SKM-1 (cell line): Measurements from ENCODE around the gene CSF1R.
A peak's percentile ranks its signal among the peaks of the same experiment; 100 is the strongest.

Experiments used
- DNase-seq: peaks from one replicate; lab custom pipeline; 2025; ENCODE audit not compliant: unreplicated experiment; lab: John Stamatoyannopoulos, UW

CSF1R gene

DNA sequence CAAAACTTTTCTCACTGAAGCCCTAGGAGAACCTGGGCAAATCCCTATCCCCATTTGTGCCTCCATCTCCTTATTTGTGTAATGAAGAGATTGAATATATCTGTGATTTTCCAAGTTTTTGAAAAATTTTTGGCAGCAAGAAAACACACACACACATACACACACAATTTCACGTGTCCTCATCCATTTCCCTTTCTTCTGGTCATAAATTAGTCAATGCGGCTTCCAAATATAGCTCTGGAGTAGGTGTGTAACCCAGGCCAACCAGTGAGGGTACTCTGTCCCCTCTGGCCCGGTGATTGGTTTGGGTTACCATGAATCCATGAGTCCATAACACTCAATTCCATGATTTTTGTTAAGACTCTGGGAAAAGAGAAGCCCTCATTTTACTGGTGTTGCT is 12.7 kb downstream of the CSF1R start:
- DNase-seq = no peak

DNA sequence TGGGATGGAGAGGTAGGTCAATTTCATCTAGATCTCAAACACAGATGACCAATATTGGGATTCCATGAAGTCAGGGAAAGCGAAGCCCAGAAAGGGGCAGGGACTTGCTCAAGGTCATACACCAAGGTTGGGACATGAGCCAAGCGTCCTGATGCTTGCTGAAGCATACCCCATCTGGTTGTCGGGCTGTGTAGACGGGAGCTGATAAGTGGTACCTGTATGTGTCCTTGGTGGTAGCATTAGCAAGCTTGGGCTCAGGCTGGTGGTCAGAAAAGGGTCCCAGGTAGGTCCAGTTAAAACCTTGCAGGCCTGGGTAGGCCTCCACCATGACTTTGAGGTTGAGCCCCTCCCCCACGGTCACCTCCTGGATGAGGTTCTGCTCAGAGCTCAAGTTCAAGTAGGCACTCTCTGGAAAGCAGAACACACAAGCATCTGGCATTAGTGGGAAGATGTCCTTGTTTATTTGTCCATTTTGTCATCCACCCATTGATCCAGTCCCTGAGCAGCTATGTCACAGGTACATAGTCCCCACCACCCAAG is 13.2 kb downstream of the CSF1R start:
- DNase-seq = no peak

DNA sequence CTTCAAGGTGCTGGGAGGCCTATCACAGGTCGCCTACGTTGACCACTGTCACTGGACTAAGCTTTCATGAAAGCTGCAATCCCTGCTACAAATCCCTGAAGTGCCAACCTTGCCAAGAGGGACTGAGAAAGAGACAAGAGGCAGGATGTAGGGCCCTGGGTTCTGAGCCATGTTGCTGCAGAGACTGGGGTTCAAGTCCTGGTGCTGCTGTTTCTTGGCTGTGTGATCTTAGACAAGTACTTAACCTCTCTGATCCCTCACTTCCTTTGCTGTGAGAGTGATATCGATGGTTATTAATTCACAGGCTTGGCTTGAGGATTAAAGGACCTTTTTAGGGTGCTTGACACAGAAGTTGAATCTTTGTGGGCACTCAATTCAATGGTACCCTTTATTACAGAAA is 15.5 kb downstream of the CSF1R start:
- DNase-seq = no peak

DNA sequence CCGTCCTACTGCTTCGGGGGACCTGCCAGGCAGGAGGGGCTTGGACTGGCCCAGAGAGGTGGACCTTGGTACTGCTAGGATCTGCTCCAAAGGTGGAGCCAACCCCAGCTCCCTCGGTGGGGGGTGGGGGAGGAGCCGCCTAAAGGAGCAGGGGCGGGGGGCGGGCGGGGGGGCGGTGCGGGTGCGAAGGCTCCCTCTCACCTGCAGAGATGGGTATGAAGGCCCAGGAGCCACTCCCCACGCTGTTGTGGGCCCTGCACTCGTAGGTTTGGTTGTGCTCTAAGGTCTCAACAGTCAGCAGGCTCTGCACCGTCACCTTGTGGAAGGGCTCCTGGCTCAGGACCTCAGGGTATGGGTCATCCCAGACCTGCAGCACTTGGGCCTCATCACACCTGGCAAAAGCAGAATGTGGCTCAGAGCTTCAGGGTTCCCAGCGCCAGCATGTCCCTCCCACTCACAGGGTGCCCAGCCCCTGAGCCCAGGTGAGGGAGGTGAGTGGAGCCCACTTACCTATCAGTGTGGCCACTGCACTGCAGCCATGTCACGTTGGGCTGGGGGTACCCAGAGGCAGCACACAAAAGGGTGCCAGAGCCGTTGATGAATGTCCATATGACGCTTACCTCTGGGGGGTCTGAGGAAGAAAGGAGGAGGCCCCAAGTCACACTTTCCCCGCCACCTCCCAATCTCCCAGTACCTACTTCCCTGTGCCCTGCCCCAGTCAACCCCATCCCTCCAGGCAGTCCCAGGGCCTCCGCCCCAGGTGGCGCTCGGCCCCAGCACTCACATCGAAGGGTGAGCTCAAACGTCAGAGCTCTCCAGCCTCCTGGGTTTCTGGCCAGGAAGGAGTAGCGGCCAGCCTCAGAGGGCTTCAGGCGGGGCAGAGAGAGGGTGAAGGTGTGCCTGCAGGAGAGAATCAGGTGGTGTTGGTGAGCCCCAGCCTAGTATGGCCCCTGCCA is 16.4 kb downstream of the CSF1R start:
- DNase-seq = no peak

DNA sequence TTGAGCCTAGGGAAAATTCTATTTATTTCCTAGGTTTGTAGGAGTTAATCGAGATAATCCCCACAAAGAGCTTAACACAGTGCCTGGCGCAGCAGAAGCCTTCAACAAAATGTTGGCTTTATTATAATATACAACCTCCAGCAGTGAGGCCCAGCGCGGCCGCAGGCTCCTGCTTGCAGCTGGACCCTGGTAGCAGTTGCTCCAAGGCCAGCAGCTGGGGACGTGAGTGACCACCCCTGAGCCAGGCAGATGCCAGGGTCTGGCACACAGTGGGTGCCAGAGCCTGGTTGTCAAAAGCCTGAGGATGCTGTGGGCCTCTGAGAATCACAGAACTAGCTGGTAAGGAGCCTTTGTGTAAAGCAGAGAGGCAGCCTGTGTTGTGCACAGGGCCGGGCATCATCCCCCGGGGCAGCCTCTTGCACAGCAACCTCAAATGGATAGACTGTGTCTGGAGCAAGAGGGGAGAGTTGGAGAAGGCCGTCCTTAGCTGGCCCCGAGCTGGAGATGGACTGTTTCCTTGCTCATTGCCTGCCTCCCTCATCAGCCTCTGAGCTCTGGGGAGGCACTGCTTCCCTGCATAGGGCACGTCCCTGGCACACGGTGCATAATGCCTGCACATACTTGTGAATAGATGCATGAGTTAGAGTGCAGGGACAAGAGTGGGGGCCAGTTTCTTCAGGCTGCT is 17.3 kb downstream of the CSF1R start:
- no peak for DNase-seq

DNA sequence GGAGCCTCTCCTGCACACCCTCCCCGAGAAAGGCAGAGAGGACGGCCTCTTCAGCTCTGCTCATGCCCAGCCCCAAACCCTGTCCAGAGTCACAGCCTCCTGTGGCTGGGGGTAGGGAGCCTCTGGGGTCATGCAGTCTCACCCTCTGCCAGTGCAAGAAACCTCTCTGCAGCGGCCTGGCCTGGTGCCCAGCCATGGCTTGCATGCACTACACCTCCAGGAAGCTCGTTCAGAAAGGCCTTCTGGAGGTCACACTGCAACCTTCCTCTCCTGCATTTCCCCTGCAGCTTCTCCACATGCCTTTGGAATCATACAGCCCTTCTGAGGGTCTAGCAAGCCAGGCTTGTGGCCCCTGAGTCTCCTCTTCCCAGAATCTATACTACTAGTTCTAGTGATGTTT is 17.9 kb downstream of the CSF1R start:
- DNase-seq = no peak

DNA sequence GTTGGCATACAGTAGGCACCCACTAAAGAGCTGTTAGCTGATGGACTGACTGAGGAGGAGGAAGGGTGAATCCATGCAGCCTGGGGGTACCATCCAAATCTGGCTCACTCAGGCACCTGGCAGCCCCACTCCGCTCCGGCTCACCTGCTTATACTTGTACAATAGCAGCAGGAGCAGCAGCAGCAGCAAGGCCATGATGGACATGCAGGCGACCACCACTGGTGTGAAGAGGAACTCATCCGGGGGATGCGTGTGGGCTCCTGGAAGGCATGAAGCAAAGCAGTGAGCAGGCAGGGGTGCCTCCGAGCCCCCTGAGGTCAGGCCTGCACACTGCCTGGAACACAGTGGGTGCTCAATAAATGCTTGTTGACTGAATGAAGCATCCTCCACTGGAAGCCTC is 18.3 kb downstream of the CSF1R start:
- no peak for DNase-seq

DNA sequence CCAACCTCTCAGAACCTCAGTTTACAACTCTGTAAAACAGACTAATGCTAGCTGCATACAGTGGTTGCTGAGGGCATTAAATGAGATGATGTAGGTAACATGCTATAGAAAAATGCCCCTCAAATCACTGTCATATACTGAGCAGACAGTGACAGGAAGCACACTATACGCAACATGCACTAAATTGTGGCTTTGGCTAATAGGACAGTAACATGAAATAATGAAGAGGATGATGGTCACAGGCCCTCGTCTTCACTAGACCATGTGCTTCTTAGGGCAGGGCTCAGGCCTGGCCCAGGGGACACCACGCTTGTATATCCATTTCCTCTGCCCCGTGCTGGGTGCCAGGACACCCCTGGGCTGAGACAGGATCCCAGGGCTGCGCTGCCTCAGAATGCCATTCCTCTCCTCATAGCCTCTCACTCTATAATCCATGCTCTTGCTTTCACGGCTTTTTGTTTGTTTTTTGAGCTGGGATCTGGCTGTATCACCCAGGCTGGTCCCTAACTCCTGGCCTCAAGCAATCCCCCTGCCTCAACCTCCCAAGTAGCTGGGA is 18.9 kb downstream of the CSF1R start:
- no peak for DNase-seq

DNA sequence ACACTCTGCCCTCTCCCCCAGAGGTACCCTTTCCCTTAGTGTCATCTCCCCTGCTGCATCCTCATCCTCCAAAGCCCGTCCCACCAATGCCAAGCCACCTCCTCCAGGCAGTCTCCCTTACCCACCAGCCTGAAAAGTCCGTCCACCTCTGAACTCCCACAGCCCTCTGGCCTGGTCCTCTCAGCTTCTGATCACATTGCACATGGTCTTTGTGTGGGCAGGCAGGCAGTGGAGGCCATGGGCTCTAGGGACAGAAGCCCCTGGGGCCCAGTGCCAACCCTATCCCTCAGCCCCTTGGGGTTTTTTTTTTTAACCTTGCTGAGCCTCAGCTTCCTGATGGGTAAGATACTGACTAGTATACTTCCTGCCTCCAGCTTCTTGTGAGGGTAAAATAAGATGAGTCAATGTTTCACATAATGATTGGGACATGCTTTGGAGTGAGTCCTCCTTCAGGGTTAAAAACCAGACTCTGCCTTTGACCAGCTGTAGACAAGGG is 19.4 kb downstream of the CSF1R start:
- no peak for DNase-seq

DNA sequence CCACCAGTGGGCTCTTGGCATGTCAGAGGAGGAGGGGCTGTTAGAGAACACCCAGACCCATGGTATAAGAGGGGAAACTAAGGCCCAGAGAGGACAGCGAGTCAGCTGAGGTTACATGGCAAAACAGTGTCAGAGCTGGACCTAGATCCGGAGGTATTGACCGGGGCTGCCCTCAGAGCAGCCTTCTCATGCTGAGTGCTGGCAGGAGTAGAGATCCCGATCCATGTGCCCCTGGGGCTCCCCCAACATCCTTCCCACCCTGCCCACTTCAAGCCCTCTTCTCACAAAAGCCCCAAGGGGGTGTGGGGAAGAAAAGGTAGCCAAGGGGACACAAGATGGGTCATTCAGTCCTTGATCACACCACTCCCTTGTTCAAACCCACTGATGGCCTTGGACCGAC is 19.9 kb downstream of the CSF1R start:
- no peak for DNase-seq

DNA sequence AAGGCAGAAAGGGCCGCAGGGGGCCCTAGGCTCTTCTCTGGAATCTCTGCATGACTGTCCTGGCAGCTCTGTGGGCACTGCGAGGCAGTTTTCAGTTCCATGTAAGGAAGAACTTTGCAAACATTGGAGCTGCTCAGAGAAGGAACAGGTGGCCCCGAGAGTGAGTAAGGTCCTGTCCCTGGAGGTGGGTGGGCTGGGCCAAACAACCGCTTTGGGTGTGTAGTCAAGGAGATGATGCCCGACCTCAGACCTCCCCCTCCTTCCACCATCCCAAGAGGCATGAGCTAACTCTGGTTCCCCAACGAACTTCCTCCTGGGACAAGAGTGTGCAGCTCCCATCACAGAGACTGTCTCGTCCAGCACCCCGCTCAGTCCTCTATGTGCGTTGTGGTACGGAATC is 20.5 kb downstream of the CSF1R start:
- DNase-seq = no peak

DNA sequence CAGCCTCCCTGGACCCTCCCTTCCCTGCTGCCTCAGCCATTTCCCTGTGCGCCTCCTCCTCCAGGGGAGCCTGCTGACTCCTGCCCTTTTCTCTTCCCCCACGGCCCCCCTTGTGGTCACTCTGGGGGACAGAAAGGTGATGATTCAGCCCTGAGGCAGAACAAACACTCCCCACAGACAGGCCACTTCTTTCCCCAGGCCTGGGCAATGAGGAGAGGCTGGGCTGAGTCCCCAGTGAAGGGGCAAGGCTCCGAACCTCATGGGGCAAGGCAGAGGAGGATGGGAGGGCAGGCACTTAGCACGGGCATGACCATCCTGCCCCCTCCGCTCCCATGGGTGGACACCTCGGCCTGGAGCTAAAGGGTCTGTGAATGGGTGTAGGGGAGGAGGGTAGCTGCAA is 21.0 kb downstream of the CSF1R start:
- DNase-seq = no peak

DNA sequence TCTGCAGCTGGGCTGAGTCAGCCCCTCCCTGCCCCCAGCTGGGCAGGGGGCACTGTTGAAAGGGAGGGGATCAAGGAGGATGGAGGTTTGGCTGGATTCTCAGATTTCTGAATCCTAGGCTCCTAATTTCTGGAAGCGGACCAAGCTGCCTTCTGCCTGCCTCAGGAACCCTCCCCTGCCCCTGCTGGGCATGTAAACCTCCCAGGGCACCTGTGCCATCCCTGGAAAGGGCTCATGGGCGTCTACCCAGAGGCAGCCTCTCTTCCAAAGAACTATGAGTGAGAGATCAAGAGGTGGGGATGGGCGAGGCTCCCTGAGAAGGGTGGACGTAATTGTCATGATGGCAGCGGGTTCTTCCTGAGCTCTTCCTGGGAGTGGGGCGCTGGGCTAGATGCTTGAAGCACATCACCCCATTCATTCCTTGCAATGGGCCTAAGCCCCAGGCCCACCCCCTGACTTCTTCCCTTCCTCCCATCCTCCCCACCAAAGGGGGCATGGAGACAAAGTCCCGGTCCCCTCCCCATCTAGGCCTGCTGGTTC is 21.6 kb downstream of the CSF1R start:
- no peak for DNase-seq

DNA sequence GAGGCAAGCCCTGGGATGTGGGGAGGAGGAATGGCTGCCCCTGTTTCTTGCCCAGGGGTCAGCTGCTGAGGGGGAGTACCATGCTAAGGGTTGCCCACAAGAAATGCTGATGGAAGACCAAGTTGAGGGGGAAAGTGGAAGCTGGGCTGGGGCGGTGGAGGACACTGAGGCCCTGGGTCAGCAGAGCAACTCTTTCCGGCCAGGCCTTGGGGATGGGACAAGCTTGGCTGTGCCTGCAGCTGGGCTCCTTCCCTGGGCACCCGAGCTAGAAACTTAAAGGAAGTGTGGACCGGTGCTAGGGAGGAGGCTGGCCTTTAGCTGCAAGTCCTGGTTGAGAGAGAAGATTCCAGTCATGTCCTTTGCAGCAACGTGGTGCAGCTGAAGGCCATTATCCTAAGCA is 22.7 kb downstream of the CSF1R start:
- no peak for DNase-seq

DNA sequence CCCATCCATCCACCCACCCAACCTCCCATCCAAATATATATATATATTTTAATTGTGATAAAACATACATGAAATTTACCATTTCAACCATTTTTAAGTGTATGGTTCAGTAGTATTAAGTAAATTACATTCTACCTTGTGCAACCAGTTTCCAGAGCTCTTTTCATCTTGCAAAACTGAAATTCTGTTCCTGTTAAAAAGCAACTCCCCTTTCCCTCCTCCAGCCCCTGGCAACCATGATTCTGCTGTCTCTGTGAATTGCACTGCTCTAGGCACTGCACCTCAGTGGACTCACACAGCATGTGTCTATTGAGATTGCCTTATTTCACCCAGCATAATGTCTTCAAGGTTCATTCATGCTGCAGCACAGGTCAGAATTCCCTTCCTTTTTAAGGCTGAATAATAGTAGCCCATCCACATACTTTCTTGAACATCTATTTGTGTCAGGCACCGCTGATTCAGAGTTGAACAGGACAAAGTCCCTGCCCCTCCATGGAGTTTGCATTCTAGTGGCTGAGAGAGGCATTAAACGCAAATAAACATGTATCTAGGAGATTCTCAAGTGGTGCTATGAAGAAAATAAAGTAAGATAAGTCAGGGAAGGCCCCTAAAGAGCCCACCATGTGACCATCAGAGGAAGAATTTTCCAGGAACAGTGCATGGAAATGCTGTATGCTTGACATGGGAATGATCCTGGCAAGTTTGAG is 24.0 kb downstream of the CSF1R start:
- no peak for DNase-seq

DNA sequence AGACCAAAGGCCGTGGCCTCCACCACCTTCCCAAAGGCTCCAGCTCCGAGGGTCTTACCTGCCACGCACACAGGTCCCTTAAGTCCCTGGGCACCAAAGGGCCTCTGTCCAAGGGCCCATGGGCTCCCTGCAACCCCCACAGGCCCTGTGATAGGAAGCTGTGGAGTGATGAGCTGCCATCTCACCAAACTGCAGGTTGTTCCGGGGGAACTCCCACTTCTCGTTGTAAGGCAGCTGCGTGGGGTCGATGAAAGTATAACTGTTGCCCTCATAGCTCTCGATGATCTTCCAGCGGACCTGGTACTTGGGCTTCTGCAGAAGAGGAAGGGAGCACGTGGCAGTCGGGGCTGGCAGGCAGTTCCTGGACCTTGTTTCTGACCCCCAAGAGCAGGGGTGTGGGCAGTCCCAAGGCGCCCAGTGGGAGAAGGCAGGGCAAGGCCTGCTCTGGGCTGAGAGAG is 24.8 kb downstream of the CSF1R start:
- no peak for DNase-seq

DNA sequence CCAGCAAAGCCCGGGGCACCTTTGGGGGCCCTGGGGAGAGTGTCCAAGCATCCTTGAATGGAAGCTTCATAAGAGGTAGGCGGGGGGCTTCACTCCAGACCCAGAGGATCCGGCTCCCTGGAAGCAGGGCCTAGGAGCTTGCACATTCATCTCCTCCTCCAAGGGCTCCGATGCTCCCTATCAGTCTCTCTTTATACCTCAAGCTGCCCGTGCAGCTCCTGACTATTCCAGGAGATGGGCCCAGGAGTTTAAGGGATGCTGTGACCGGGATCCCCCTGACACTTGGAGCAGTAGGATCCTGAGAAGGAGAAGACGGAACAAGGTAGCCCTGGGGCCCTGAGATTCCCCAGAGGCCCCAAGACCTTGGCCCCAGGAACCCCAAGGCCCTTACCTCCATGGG is 25.9 kb downstream of the CSF1R start:
- DNase-seq = no peak

DNA sequence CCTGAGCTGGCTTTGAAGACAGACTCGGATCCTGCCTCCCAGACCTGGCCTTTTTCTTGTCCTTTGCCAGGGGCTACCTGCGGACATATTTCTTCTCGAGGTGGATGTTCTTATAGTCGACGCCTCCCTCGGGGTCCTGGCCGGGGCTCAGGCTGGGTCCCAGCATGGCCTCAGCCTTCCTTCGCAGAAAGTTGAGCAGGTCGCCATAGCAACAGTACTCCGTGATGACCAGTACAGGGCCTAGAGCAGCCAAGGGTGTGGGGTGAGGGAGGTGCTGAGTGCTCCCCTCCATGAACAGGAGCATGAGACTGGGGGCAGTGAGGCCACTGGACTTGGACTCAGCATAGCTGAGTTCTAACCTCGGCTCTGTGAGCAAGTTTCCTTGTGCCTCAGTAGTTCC is 26.7 kb downstream of the CSF1R start:
- no peak for DNase-seq

DNA sequence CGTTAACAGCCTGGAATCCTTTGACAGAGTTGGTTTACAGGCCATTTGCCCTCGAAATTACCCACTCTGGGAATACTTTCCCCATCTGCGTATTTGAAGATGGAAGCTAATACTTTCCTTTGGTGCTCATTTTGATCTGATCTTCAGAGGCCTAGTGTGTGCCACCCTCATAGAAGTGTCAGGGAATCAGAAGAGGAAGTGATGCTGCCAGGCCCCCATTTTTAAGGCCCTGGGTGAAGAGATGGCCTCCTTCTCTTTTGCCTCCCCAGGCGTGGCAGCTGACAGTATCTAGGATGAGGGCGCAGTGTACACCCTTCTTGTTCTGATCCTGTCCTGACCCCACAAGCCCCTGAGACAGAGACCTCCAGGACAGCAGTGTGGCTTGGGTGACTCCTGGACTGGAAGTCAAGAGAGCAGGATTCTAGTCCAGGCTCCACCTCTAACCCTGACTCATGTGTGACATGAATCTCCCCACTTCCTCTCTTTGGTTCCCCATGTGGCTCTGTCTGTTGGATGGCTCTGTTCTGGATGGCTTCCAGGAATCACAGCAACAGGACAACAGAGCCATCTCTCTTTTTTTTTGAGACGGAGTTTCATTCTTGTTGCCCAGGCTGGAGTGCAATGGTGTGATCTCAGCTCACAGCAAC is 27.8 kb downstream of the CSF1R start:
- DNase-seq = peak; percentile 79

DNA sequence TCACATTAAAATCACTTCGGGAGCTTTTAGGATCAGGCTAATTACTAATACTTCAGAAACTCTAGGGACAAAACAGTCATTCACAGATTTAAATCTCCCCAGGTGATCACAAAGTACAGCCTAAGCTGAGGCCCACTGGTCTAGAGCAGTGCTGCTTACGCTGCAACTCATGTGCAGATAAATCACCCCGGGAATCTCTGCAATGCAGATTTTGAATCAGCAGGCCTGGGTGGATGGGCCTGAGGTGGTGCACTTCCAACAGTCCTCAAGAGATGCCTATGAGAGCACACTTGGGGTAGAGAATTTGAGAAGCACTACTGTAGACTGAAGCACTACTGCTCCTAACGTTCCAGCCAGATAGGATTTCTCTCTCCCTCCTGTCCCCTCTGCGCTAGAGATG is 28.4 kb downstream of the CSF1R start:
- no peak for DNase-seq
